HG03460 (cell line): Measurements from ENCODE around the gene IRX4.

Experiments used
- ATAC-seq: cut with Tn5 transposase; IDR thresholded peaks from one replicate; pipeline ENCODE4 v1.9.1; 2021; ENCODE audit not compliant: unreplicated experiment

The IRX4 gene

GRCh38 chr5:1840741-1841521 lies 41.8 kb downstream of the IRX4 start:
- no peak for ATAC-seq

GRCh38 chr5:1840071-1840547 lies 42.6 kb downstream of the IRX4 start:
- ATAC-seq = no peak

GRCh38 chr5:1838013-1838412 lies 44.7 kb downstream of the IRX4 start:
- ATAC-seq = no peak

- ATAC-seq = no peak
Measured at GRCh38 chr5:1836891-1837880, 45.5 kb downstream of the IRX4 start.

GRCh38 chr5:1836176-1836890 lies 46.4 kb downstream of the IRX4 start:
- ATAC-seq = no peak

GRCh38 chr5:1835431-1835830 lies 47.3 kb downstream of the IRX4 start:
- no peak for ATAC-seq

GRCh38 chr5:1834721-1835429 lies 47.9 kb downstream of the IRX4 start:
- ATAC-seq = no peak

- ATAC-seq = no peak
Measured at GRCh38 chr5:1834022-1834551, 48.6 kb downstream of the IRX4 start.

- no peak for ATAC-seq
Measured at GRCh38 chr5:1833264-1834021, 49.3 kb downstream of the IRX4 start.

GRCh38 chr5:1832511-1833250 lies 50.0 kb downstream of the IRX4 start:
- no peak for ATAC-seq

- ATAC-seq = no peak
Measured at GRCh38 chr5:1831677-1832313, 50.9 kb downstream of the IRX4 start.

GRCh38 chr5:1831257-1831656 lies 51.5 kb downstream of the IRX4 start:
- no peak for ATAC-seq

- no peak for ATAC-seq
Measured at GRCh38 chr5:1830571-1831228, 52.0 kb downstream of the IRX4 start.

- ATAC-seq = no peak
Measured at GRCh38 chr5:1827886-1828397, 54.8 kb downstream of the IRX4 start.
